ENCODE results near the gene ACSF2. TPM values are rescaled to one million over a fixed set of nuclear protein-coding genes. Genes with fewer than 3 reads are reported as not detected.

The ACSF2 gene
- polyA plus RNA-seq, 1 of the 3 experiments (the other 2 are of a cell fraction) = 46.6 TPM

GRCh38 chr17:50517504-50518383, 91.7 kb downstream of the ACSF2 start:
- no peak overlapping the region for H3K9ac ChIP-seq
- H3K79me2 ChIP-seq (ENCODE audit: insufficient read depth) = no peaks in the 10 kb centered on the region
- 70% methylated on average over 8 of the region's 8 CpGs for WGBS (ENCODE audit: low lambda C conversion rate)
- no peaks in the 10 kb centered on the region for H3K9me3 ChIP-seq
- ChIA-PET POLR2A (no interaction called here), CTCF (interaction anchor here (1.2 to 5.0 kb wide), 6 partner anchors 9 to 105 kb away, joined by 3 to 26 read pairs (median 4); no protein-coding TSS in a partner anchor)
- DNase-seq = no peak
- no peak overlapping the region for H3K4me3 ChIP-seq (ENCODE audit: low read depth in 2 of 2, low read length in 1 of 2)
- H3K4me2 ChIP-seq = no peak overlapping the region
- H2AFZ ChIP-seq (ENCODE audit: low read depth) = no peak overlapping the region
- H3F3A ChIP-seq (replicated peaks; ENCODE audit: insufficient read depth) = no peaks in the 10 kb centered on the region
- H3K27me3 ChIP-seq (ENCODE audit: insufficient read depth) = no peaks in the 10 kb centered on the region
- H3K36me3 ChIP-seq (replicated peaks in 1 of 2; ENCODE audit: control insufficient read depth in 1 of 2, insufficient read depth in 2 of 2, low read length in 1 of 2) = no peaks in the 10 kb centered on the region
- no peak overlapping the region for H3K27ac ChIP-seq (ENCODE audit: low read depth in 2 of 2, low read length in 1 of 2)
- no peaks in the 10 kb centered on the region for H4K20me1 ChIP-seq (ENCODE audit: insufficient read depth)
- TF ChIP-seq FOXM1 (IDR thresholded peaks at IDR 0.05; ENCODE audit: low read depth) (no peak), TAF1 (IDR thresholded peaks at IDR 0.05; ENCODE audit: borderline replicate concordance, low read depth, low read length) (no peak), YY1 (IDR thresholded peaks at IDR 0.05; ENCODE audit: low read depth) (no peak), RFX5 (IDR thresholded peaks at IDR 0.05; ENCODE audit: low read length) (no peak), RAD21 (IDR thresholded peaks at IDR 0.05; ENCODE audit: low read length) (no peak), NFIC (IDR thresholded peaks at IDR 0.05; ENCODE audit: borderline replicate concordance) (no peak), MXI1 (IDR thresholded peaks at IDR 0.05; ENCODE audit: low read depth, low read length) (no peak)
- H3K4me1 ChIP-seq (ENCODE audit: control insufficient read depth in 1 of 2, insufficient read depth in 2 of 2, low read depth in 1 of 2, low read length in 1 of 2) = peaks cover 0 to 7% of the 10 kb centered on the region in 2 experiments; a peak in 1 of 4 replicates
- no peaks in the 10 kb centered on the region for H3K9me2 ChIP-seq

GRCh38 chr17:50518384-50519023, 92.5 kb downstream of the ACSF2 start:
- H3K27me3 ChIP-seq (ENCODE audit: insufficient read depth) = no peaks in the 10 kb centered on the region
- POLR2A ChIA-PET = no interaction called here
- no peaks in the 10 kb centered on the region for H4K20me1 ChIP-seq (ENCODE audit: insufficient read depth)
- no peak overlapping the region for H2AFZ ChIP-seq (ENCODE audit: low read depth)
- H3K9ac ChIP-seq = no peak overlapping the region
- TF ChIP-seq FOSL2 (IDR thresholded peaks at IDR 0.05; ENCODE audit: borderline replicate concordance, low read depth) = no peak
- no peak for TF ChIP-seq USF1 (IDR thresholded peaks at IDR 0.05; ENCODE audit: borderline replicate concordance, low read depth)
- no peak for TF ChIP-seq FOXM1 (IDR thresholded peaks at IDR 0.05; ENCODE audit: low read depth)
- TF ChIP-seq MAX (IDR thresholded peaks at IDR 0.05; ENCODE audit: low read depth) = no peak
- no peak for TF ChIP-seq YY1 (IDR thresholded peaks at IDR 0.05; ENCODE audit: low read depth)
- TF ChIP-seq SMC3 (IDR thresholded peaks at IDR 0.05; ENCODE audit: low read depth, low read length) = no peak
- TF ChIP-seq RXRA (IDR thresholded peaks at IDR 0.05; ENCODE audit: borderline replicate concordance, low read depth) = no peak
- no peak for TF ChIP-seq RCOR1 (IDR thresholded peaks at IDR 0.05; ENCODE audit: low read length)
- no peak for TF ChIP-seq SIN3A (IDR thresholded peaks at IDR 0.05; ENCODE audit: borderline replicate concordance, low read depth, low read length)
- TF ChIP-seq EP300 (IDR thresholded peaks at IDR 0.05; ENCODE audit: borderline replicate concordance in 1 of 2, low read depth in 1 of 2, low read length in 1 of 2) = no peak
- no peak for TF ChIP-seq NRF1 (IDR thresholded peaks at IDR 0.05; ENCODE audit: low read depth, low read length)
- TF ChIP-seq USF2 (IDR thresholded peaks at IDR 0.05; ENCODE audit: borderline replicate concordance, low read depth, low read length) = no peak
- TF ChIP-seq GATA2 (CRISPR knock-in tag; IDR thresholded peaks at IDR 0.05) = no peak
- TF ChIP-seq RAD21 (IDR thresholded peaks at IDR 0.05; ENCODE audit: low read length) = no peak
- no peak for TF ChIP-seq RFX5 (IDR thresholded peaks at IDR 0.05; ENCODE audit: low read length)
- TF ChIP-seq EZH2phosphoT487 (IDR thresholded peaks at IDR 0.05; ENCODE audit: borderline replicate concordance, low read depth) = no peak
- no peak for TF ChIP-seq ZBTB33 (IDR thresholded peaks at IDR 0.05; ENCODE audit: borderline replicate concordance, low read depth)
- no peak overlapping the region for H3K4me3 ChIP-seq (ENCODE audit: low read depth in 2 of 2, low read length in 1 of 2)
- H3F3A ChIP-seq (replicated peaks; ENCODE audit: insufficient read depth) = no peaks in the 10 kb centered on the region
- DNase-seq = no peak
- 84% methylated on average over 13 of the region's 13 CpGs for WGBS (ENCODE audit: low lambda C conversion rate)
- H3K4me1 ChIP-seq (ENCODE audit: control insufficient read depth in 1 of 2, insufficient read depth in 2 of 2, low read depth in 1 of 2, low read length in 1 of 2) = peaks cover 0 to 7% of the 10 kb centered on the region in 2 experiments; a peak in 1 of 4 replicates
- H3K9me3 ChIP-seq = no peaks in the 10 kb centered on the region
- H3K4me2 ChIP-seq = no peak overlapping the region
- no peaks in the 10 kb centered on the region for H3K79me2 ChIP-seq (ENCODE audit: insufficient read depth)
- H3K36me3 ChIP-seq (replicated peaks in 1 of 2; ENCODE audit: control insufficient read depth in 1 of 2, insufficient read depth in 2 of 2, low read length in 1 of 2) = no peaks in the 10 kb centered on the region
- no peak overlapping the region for H3K27ac ChIP-seq (ENCODE audit: low read depth in 2 of 2, low read length in 1 of 2)
- no peaks in the 10 kb centered on the region for H3K9me2 ChIP-seq
- CTCF ChIA-PET = interaction anchor here (0.7 to 5.0 kb wide), 7 partner anchors 14 to 104 kb away, joined by 3 to 26 read pairs (median 4); partner anchors contain the start of gene EPN3

All from SK-N-SH (cell line).